AG08396 (cell line): ENCODE measurements around the gene MEGF11.
"Not testable (repeated sequence)": the region's sequence is repeated elsewhere in the genome, so short reads cannot be mapped to it uniquely, and the experiment has no call there.

Experiments used
- DNase-seq: peaks from one replicate; pipeline ENCODE4 v3.0.0; 2012; ENCODE audit warnings: low spot score, mixed read lengths

Gene MEGF11

GRCh38 chr15:65885668-65886218 lies 367.8 kb downstream of the MEGF11 start:
- DNase-seq = no peak

GRCh38 chr15:65884511-65884910 lies 369.0 kb downstream of the MEGF11 start:
- DNase-seq = no peak

GRCh38 chr15:65883571-65883970 lies 370.0 kb downstream of the MEGF11 start:
- no peak for DNase-seq

DNA sequence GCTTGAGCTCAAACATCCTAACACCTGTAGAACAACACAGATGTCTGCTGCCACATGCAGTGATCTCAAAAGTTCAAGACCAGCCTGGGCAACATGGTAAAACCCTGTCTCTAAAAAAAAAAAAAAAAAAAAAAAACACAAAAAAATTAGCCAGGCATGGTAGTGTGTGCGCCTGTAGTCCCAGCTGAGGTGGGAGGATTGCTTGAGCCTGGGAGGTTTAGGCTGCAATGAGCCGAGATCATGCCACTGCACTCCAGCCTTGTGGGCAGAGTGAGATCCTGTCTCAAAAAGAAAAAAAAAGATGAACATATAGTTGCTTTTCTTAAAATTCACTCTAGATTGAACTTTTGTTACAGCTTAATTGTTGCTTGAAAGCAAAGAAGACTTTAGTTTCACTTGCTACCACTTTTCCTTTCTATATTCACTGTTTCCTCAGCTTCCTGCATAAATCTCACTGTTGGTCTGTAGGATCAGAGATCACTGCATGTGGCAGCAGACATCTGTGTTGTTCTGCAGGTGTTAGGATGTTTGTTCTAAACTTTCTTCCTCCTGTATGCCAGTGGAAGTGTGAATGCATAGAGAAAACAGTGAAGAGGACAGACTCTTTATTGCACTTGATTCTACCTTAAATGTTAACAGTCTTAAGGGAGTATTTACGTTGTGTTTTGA lies 371.6 kb downstream of the MEGF11 start:
- no peak for DNase-seq

DNA sequence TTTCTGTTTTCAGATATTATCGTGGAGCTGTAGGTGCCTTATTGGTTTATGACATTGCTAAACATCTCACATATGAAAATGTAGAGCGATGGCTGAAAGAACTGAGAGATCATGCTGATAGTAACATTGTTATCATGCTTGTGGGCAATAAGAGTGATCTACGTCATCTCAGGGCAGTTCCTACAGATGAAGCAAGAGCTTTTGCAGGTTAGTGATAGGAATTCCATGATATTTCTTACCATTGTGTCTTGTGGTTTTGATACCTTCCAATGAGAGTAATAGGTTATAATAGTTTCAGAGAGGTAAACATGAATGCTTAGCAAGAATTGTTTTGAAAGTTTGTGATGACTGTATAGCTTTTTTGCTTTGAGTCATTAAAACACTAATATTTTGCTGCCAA lies 375.8 kb downstream of the MEGF11 start:
- DNase-seq = no peak

DNA sequence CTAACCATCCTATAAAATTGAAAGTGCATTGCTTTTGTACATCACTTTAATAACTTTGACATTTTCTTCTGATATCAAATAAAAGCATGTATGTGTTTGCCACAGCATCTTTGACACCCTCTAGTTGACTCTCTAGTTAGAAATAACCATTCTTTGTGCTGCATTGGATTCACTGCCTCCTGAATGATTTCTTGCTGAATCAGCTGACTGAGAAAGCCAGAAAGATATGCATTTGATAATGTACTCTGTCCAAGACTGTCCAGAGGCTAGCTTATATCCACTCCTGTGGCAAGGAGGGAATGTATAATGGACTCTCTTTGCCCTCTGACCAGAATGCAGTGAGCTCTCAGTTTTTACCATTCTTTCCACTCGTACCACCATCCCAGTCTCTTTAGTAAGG lies 378.1 kb downstream of the MEGF11 start:
- DNase-seq = no peak

DNA sequence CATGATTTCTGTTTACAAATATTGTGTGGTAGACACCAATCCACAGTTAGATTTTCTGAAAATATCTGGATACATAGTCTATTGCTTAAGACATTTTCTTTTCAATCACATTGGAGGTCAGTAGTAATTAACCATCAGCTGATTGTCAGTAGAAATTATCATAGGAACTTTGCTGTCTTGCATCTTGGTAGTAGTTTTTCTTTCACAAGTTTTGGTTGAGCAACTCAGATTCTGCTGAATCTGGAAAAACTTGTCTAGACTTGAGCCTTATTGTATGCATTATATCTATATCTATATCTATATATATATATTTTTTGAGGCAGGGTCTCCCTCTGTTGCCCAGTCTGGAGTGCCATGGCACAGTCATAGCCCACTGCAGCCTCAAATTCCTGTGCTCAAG lies 380.3 kb downstream of the MEGF11 start:
- DNase-seq = no peak

- DNase-seq = not testable (repeated sequence)
Observed at GRCh38 chr15:65872596-65872995, 381.0 kb downstream of the MEGF11 start.

- not testable (repeated sequence) for DNase-seq
Observed at GRCh38 chr15:65871886-65872285, 381.7 kb downstream of the MEGF11 start.

- peak; percentile 27 for DNase-seq
Observed at GRCh38 chr15:65870889-65871533, 382.5 kb downstream of the MEGF11 start.

GRCh38 chr15:65869954-65870871 lies 383.3 kb downstream of the MEGF11 start:
- DNase-seq = peak; percentile 9

GRCh38 chr15:65869126-65869953 lies 384.2 kb downstream of the MEGF11 start, which contains the start of gene RAB11A:
Gene RAB11A (plus strand): TSS chr15:65869491. CDS start chr15:65869586, 95 bp downstream.
- peak; percentile 93 for DNase-seq

- DNase-seq = no peak
Observed at GRCh38 chr15:65868546-65869125, 384.9 kb downstream of the MEGF11 start.

GRCh38 chr15:65867933-65868332 lies 385.6 kb downstream of the MEGF11 start:
- not testable (repeated sequence) for DNase-seq

- no peak for DNase-seq
Observed at GRCh38 chr15:65867244-65867643, 386.3 kb downstream of the MEGF11 start.

DNA sequence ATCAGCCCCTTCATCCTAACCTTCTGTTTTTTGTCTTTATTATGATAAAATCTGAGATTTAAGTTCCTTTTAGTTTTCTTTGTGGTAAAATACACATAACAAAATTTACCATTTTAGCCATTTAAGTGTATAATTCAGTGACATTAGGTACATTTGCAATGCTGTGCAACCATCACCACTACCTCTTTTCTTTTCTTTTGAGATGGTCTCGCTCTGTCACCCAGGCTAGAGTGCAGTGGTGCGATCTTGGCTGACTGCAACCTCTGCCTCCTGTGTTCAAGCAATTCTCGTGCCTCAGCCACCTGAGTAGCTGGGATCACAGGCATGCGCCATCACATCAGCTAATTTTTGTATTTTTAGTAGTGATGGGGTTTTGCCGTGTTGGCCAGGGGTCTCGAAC lies 390.4 kb downstream of the MEGF11 start:
- DNase-seq = no peak

- peak; percentile 53 for DNase-seq
Observed at GRCh38 chr15:65862682-65863081, 390.9 kb downstream of the MEGF11 start.

- no peak for DNase-seq
Observed at GRCh38 chr15:65857718-65858402, 395.7 kb downstream of the MEGF11 start.

DNA sequence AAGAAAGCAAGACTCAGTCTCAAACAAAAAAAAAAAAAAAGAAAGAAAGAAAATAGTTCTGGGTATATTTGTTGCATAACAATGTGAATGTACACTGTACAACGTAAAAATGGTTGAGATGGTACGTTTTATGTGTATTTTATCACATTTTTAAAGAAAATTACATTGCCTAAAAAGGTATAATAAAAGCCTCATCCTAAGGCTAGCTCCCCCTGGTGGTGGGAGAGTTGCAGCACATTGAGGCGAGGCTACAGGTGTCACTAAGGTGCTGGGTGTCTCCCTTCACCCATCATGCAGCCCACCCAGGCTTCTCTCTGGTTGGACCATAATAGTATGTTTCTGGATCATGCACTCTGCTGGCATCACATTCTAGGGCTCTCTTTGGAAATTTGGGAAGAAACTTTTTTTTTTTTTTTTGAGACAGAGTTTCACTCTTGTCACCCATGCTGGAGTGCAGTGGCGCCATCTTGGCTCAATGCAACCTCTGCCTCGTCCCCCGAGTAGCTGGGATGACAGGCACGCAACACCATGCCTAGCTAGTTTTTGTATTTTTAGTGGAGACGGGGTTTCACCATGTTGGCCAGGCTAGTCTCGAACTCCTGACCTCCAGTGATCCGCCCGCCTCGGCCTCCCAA lies 396.6 kb downstream of the MEGF11 start:
- peak; percentile 32 for DNase-seq

- no peak for DNase-seq
Observed at GRCh38 chr15:65851981-65852380, 401.6 kb downstream of the MEGF11 start.
